ENCODE results near the gene NUP153. TPM values are rescaled to one million over a fixed set of nuclear protein-coding genes. Genes with fewer than 3 reads are reported as not detected.
A peak's percentile ranks its signal among the peaks of the same experiment; 100 is the strongest.

NUP153 gene
- total and polyA plus RNA-seq, 2 of the 8 experiments (the other 6 are each of a cell fraction or from before 2014, with no cell fraction given): 47.0 to 84.8 TPM

- no peaks in the 10 kb centered on the region for H3K79me2 ChIP-seq (ENCODE audit: control insufficient read depth in 1 of 2, insufficient read depth in 2 of 2, low read length in 2 of 2)
- H4K8ac ChIP-seq (ENCODE audit: extremely low read depth, insufficient read depth, low read length): no peak overlapping the region
- H3K36me3 ChIP-seq (ENCODE audit: control insufficient read depth in 2 of 4, insufficient read depth in 4 of 4, low read length in 3 of 4): no peaks in the 10 kb centered on the region
- no peak overlapping the region for H2BK15ac ChIP-seq (ENCODE audit: low read length)
- ChIA-PET CTCF (ENCODE audit: partially characterized antibody) (interaction anchor here (0.6 to 2.4 kb wide), 3 partner anchors 9 to 327 kb away, joined by 4 to 7 read pairs (median 5); partner anchors contain the start of gene NUP153), POLR2A (ENCODE audit: partially characterized antibody) (interaction anchor here (0.6 to 2.2 kb wide), 2 partner anchors 9 to 314 kb away, joined by 3 to 8 read pairs; partner anchors contain the start of gene NUP153)
- H3K27ac ChIP-seq (ENCODE audit: low read depth, low read length): no peak overlapping the region
- H3K56ac ChIP-seq (replicated peaks; ENCODE audit: insufficient read length, low read depth, low read length): no peak overlapping the region
- H2AFZ ChIP-seq (ENCODE audit: low read length): 0 out of 2 replicates have a peak overlapping the region, but pooled peaks have one; percentile 29
- no peak overlapping the region for H4K5ac ChIP-seq (ENCODE audit: insufficient read length, low read depth, low read length)
- H3K4me2 ChIP-seq (ENCODE audit: insufficient read depth in 1 of 2, low read depth in 2 of 2, low read length in 2 of 2): no peak overlapping the region
- no peak overlapping the region for H3K23ac ChIP-seq (ENCODE audit: insufficient read length)
- no peak overlapping the region for H3K4me3 ChIP-seq (ENCODE audit: extremely low read depth in 1 of 4, insufficient read depth in 2 of 4, low read depth in 3 of 4, low read length in 4 of 4)
- no peak overlapping the region for H2BK5ac ChIP-seq (ENCODE audit: low read depth, low read length)
- no peaks in the 10 kb centered on the region for H3K23me2 ChIP-seq (ENCODE audit: low read depth, low read length)
- H4K91ac ChIP-seq (replicated peaks; ENCODE audit: insufficient read length, low read length): no peak overlapping the region
- H3K9ac ChIP-seq (replicated peaks in 1 of 4; ENCODE audit: extremely low read depth in 1 of 4, low read depth in 3 of 4, low read length in 3 of 4): no peak overlapping the region
- H3K27me3 ChIP-seq (replicated peaks in 1 of 4; ENCODE audit: control insufficient read depth in 3 of 4, extremely low read depth in 1 of 4, insufficient read depth in 3 of 4, low read length in 3 of 4): no peaks in the 10 kb centered on the region
- peaks cover 0 to 3% (median 2%) of the 10 kb centered on the region in 4 experiments; a peak in 3 of 7 replicates for H3K4me1 ChIP-seq (replicated peaks in 1 of 4; ENCODE audit: control insufficient read depth in 3 of 4, insufficient read depth in 4 of 4, low read length in 3 of 4)
- WGBS, 2 experiments (ENCODE audit: extremely low coverage in 1 of 2, insufficient coverage in 1 of 2, insufficient read length in 1 of 2, insufficient replicate concordance in 2 of 2, low coverage in 1 of 2, low lambda C conversion rate in 2 of 2, missing lambda C conversion rate in 1 of 2): 71% methylated on average over 2 of the region's 2 CpGs; no CpG with 5 or more reads in 1 of the 2 experiments
- no peaks in the 10 kb centered on the region for H3K9me3 ChIP-seq (ENCODE audit: insufficient read depth in 2 of 2, low read depth in 1 of 2, low read length in 1 of 2)
- FAIRE-seq (no peak), DNase-seq (ENCODE audit: low read depth in 1 of 2, low spot score in 2 of 2) (no peak)
- no peak overlapping the region for H2AK5ac ChIP-seq (ENCODE audit: low read depth, low read length)
- H3K14ac ChIP-seq (ENCODE audit: insufficient read length): no peak overlapping the region
- no peaks in the 10 kb centered on the region for H3K79me1 ChIP-seq (ENCODE audit: low read depth, low read length)
- no peak overlapping the region for H2BK20ac ChIP-seq (ENCODE audit: low read length)
- H4K20me1 ChIP-seq (replicated peaks in 1 of 2; ENCODE audit: control insufficient read depth in 1 of 2, insufficient read depth in 2 of 2, low read length in 2 of 2): no peaks in the 10 kb centered on the region
- no peak overlapping the region for H2BK120ac ChIP-seq (replicated peaks; ENCODE audit: low read depth, low read length)
- H2BK12ac ChIP-seq (ENCODE audit: low read depth, low read length): no peak overlapping the region
- no peak overlapping the region for H3K18ac ChIP-seq (ENCODE audit: extremely low read depth, low read length)
- H3K4ac ChIP-seq (replicated peaks; ENCODE audit: insufficient read length, low read depth, low read length): no peak overlapping the region
- TF ChIP-seq CEBPB (IDR thresholded peaks at IDR 0.05; ENCODE audit: low read depth, low read length) (no peak), SUZ12 (IDR thresholded peaks at IDR 0.05; ENCODE audit: low read length) (no peak), ATF3 (IDR thresholded peaks at IDR 0.05; ENCODE audit: insufficient read depth, low read depth, low read length) (no peak), TBP (IDR thresholded peaks at IDR 0.05; ENCODE audit: low read depth, low read length) (no peak), EZH2 (IDR thresholded peaks at IDR 0.05; ENCODE audit: low read depth, low read length, severe bottlenecking) (no peak), NRF1 (IDR thresholded peaks at IDR 0.05; ENCODE audit: low read depth, low read length) (no peak), BCL11A (IDR thresholded peaks at IDR 0.05; ENCODE audit: low read depth in 2 of 2, low read length in 2 of 2) (no peak), POU5F1 (IDR thresholded peaks at IDR 0.05; ENCODE audit: low read depth, low read length) (no peak), TCF12 (IDR thresholded peaks at IDR 0.05; ENCODE audit: low read depth, low read length) (no peak), ATF2 (IDR thresholded peaks at IDR 0.05; ENCODE audit: low read length) (no peak), RFX5 (IDR thresholded peaks at IDR 0.05; ENCODE audit: borderline replicate concordance, low read depth, low read length) (no peak)
Observed at GRCh38 chr6:17716221-17716620, 9.5 kb upstream of the NUP153 start.
